ENCODE results near the gene MAN1C1. TPM values are rescaled to one million over a fixed set of nuclear protein-coding genes. Genes with fewer than 3 reads are reported as not detected.

Gene MAN1C1
- polyA plus RNA-seq, 1 donor from 2014 or later, result 1.3 TPM

GRCh38 chr1:25620701-25621350 lies 4.2 kb downstream of the MAN1C1 start:
- H3K4me3 ChIP-seq (ENCODE audit: low read length), result no peak overlapping the region
- peaks cover 19% of the 10 kb centered on the region for H3K27me3 ChIP-seq (ENCODE audit: insufficient read depth, low read depth, low read length)
- no peaks in the 10 kb centered on the region for H3K9me2 ChIP-seq (ENCODE audit: insufficient read depth, low read length)
- no peaks in the 10 kb centered on the region for H4K20me1 ChIP-seq (ENCODE audit: insufficient read depth)
- H3F3A ChIP-seq (ENCODE audit: insufficient read depth, low read length, poor library complexity, severe bottlenecking), result no peaks in the 10 kb centered on the region
- no peak overlapping the region for H3K27ac ChIP-seq (ENCODE audit: low read length)
- H2AFZ ChIP-seq (ENCODE audit: low read depth, low read length), result no peak overlapping the region
- H3K9me3 ChIP-seq (ENCODE audit: low read length), result no peaks in the 10 kb centered on the region
- no peak overlapping the region for H3K9ac ChIP-seq (ENCODE audit: low read length)
- H3K4me2 ChIP-seq (ENCODE audit: low read length), result no peak overlapping the region
- H3K79me2 ChIP-seq (replicated peaks; ENCODE audit: insufficient read depth, low read length), result no peaks in the 10 kb centered on the region
- no peak for TF ChIP-seq TAF1 (IDR thresholded peaks at IDR 0.05; ENCODE audit: low read depth)
- no peak for TF ChIP-seq POLR2AphosphoS5 (IDR thresholded peaks at IDR 0.05)
- no peak for TF ChIP-seq MXI1 (conservative IDR thresholded peaks at IDR 0.05; ENCODE audit: poor library complexity, severe bottlenecking)
- TF ChIP-seq EP300 (conservative IDR thresholded peaks at IDR 0.05; ENCODE audit: poor library complexity, severe bottlenecking), result no peak
- TF ChIP-seq SMC3 (conservative IDR thresholded peaks at IDR 0.05; ENCODE audit: poor library complexity), result no peak
- TF ChIP-seq, protein P1, sequence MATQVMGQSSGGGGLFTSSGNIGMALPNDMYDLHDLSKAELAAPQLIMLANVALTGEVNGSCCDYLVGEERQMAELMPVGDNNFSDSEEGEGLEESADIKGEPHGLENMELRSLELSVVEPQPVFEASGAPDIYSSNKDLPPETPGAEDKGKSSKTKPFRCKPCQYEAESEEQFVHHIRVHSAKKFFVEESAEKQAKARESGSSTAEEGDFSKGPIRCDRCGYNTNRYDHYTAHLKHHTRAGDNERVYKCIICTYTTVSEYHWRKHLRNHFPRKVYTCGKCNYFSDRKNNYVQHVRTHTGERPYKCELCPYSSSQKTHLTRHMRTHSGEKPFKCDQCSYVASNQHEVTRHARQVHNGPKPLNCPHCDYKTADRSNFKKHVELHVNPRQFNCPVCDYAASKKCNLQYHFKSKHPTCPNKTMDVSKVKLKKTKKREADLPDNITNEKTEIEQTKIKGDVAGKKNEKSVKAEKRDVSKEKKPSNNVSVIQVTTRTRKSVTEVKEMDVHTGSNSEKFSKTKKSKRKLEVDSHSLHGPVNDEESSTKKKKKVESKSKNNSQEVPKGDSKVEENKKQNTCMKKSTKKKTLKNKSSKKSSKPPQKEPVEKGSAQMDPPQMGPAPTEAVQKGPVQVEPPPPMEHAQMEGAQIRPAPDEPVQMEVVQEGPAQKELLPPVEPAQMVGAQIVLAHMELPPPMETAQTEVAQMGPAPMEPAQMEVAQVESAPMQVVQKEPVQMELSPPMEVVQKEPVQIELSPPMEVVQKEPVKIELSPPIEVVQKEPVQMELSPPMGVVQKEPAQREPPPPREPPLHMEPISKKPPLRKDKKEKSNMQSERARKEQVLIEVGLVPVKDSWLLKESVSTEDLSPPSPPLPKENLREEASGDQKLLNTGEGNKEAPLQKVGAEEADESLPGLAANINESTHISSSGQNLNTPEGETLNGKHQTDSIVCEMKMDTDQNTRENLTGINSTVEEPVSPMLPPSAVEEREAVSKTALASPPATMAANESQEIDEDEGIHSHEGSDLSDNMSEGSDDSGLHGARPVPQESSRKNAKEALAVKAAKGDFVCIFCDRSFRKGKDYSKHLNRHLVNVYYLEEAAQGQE (IDR thresholded peaks at IDR 0.05; ENCODE audit: borderline replicate concordance), result no peak
- TF ChIP-seq, protein P2, sequence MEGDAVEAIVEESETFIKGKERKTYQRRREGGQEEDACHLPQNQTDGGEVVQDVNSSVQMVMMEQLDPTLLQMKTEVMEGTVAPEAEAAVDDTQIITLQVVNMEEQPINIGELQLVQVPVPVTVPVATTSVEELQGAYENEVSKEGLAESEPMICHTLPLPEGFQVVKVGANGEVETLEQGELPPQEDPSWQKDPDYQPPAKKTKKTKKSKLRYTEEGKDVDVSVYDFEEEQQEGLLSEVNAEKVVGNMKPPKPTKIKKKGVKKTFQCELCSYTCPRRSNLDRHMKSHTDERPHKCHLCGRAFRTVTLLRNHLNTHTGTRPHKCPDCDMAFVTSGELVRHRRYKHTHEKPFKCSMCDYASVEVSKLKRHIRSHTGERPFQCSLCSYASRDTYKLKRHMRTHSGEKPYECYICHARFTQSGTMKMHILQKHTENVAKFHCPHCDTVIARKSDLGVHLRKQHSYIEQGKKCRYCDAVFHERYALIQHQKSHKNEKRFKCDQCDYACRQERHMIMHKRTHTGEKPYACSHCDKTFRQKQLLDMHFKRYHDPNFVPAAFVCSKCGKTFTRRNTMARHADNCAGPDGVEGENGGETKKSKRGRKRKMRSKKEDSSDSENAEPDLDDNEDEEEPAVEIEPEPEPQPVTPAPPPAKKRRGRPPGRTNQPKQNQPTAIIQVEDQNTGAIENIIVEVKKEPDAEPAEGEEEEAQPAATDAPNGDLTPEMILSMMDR (IDR thresholded peaks at IDR 0.05; ENCODE audit: poor library complexity, severe bottlenecking), result no peak
- no peak for TF ChIP-seq EZH2 (IDR thresholded peaks at IDR 0.05; ENCODE audit: borderline replicate concordance, insufficient read depth, low read length, poor library complexity, severe bottlenecking)
- no peak for TF ChIP-seq RAD21 (conservative IDR thresholded peaks at IDR 0.05)
- H3K36me3 ChIP-seq (ENCODE audit: insufficient read depth, low read length), result no peaks in the 10 kb centered on the region

DNA sequence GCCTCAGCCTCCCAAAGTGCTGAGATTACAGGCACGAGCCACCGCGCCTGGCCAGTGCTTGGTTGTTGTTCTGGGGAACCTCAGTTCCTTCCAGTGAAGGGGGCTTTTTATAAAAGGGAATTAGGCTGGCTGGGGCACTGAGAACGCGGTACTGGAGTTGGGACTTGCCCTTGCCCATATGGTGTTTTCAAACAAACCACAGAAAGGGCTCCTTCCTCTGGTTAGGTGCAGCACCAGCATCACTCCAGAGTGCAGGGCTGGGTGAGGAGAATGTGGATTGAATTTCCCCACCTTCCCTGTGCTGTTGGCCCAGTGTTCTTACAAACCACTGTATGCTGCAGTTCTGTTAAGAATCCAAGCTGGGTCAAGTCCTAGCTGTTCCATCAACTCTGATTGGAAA lies 5.3 kb downstream of the MAN1C1 start:
- no peaks in the 10 kb centered on the region for H4K20me1 ChIP-seq (ENCODE audit: insufficient read depth)
- H3K36me3 ChIP-seq (ENCODE audit: insufficient read depth, low read length), result no peaks in the 10 kb centered on the region
- H3K4me2 ChIP-seq (ENCODE audit: low read length), result no peak overlapping the region
- no peak overlapping the region for H2AFZ ChIP-seq (ENCODE audit: low read depth, low read length)
- no peaks in the 10 kb centered on the region for H3K79me2 ChIP-seq (replicated peaks; ENCODE audit: insufficient read depth, low read length)
- peaks cover 16% of the 10 kb centered on the region for H3K27me3 ChIP-seq (ENCODE audit: insufficient read depth, low read depth, low read length)
- TF ChIP-seq SMC3 (conservative IDR thresholded peaks at IDR 0.05; ENCODE audit: poor library complexity) (no peak), RAD21 (conservative IDR thresholded peaks at IDR 0.05) (no peak), EP300 (conservative IDR thresholded peaks at IDR 0.05; ENCODE audit: poor library complexity, severe bottlenecking) (no peak), TAF1 (IDR thresholded peaks at IDR 0.05; ENCODE audit: low read depth) (no peak), EZH2 (IDR thresholded peaks at IDR 0.05; ENCODE audit: borderline replicate concordance, insufficient read depth, low read length, poor library complexity, severe bottlenecking) (no peak), POLR2AphosphoS5 (IDR thresholded peaks at IDR 0.05) (no peak), MXI1 (conservative IDR thresholded peaks at IDR 0.05; ENCODE audit: poor library complexity, severe bottlenecking) (no peak)
- TF ChIP-seq, protein P2 (IDR thresholded peaks at IDR 0.05; ENCODE audit: poor library complexity, severe bottlenecking), result no peak
- TF ChIP-seq, protein P1 (IDR thresholded peaks at IDR 0.05; ENCODE audit: borderline replicate concordance), result no peak
- no peaks in the 10 kb centered on the region for H3K9me3 ChIP-seq (ENCODE audit: low read length)
- H3F3A ChIP-seq (ENCODE audit: insufficient read depth, low read length, poor library complexity, severe bottlenecking), result no peaks in the 10 kb centered on the region
- H3K27ac ChIP-seq (ENCODE audit: low read length), result no peak overlapping the region
- no peak overlapping the region for H3K9ac ChIP-seq (ENCODE audit: low read length)
- no peak overlapping the region for H3K4me3 ChIP-seq (ENCODE audit: low read length)
- H3K9me2 ChIP-seq (ENCODE audit: insufficient read depth, low read length), result no peaks in the 10 kb centered on the region
